G401.6 (cell line): ENCODE measurements around the gene MOBP.
A peak's percentile ranks its signal among the peaks of the same experiment; 100 is the strongest.
"Not testable (repeated sequence)": the region's sequence is repeated elsewhere in the genome, so short reads cannot be mapped to it uniquely, and the experiment has no call there.

Experiments used
- FAIRE-seq: peaks from 2 replicates; lab custom pipeline; 2012; peaks lifted over from hg19 to GRCh38; lab: Jason Lieb, UNC

MOBP gene

DNA sequence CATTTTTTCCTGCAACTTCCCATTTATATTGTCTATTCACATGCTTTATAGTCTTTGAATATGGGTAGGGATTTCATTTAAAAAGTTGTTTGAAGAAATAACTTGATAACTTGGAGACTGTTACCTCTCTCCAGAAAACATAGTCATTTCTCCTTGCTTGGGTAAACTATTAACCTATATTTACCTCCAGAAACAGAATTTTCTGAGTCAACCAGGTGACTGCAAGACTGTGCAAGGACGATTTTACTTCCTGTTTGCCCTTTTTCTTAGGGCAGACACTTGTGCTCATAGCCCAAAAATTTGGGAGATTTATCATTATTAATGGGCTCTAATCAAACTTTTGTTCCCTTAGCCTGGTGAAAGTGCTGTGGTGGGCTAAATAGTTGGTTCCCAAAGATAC is 14.3 kb upstream of the MOBP start:
- no peak for FAIRE-seq

DNA sequence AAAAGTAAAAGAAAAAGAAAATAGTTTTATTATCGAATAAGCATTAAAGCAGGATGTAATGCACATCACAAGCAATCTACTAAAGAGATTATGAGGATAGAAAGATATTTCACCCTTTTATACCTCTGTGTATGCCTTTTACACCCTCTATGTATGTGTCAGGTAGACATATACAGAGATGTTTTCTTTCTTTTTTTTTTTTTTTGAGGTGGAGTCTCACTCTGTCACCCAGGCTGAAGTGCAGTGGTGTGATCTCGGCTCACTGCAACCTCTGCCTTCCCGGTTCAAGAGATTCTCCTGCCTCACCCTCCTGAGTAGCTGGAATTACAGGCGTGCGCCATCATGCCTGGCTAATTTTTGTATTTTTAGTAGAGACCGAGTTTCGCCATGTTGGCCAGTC is 13.6 kb upstream of the MOBP start:
- FAIRE-seq = not testable (repeated sequence)

DNA sequence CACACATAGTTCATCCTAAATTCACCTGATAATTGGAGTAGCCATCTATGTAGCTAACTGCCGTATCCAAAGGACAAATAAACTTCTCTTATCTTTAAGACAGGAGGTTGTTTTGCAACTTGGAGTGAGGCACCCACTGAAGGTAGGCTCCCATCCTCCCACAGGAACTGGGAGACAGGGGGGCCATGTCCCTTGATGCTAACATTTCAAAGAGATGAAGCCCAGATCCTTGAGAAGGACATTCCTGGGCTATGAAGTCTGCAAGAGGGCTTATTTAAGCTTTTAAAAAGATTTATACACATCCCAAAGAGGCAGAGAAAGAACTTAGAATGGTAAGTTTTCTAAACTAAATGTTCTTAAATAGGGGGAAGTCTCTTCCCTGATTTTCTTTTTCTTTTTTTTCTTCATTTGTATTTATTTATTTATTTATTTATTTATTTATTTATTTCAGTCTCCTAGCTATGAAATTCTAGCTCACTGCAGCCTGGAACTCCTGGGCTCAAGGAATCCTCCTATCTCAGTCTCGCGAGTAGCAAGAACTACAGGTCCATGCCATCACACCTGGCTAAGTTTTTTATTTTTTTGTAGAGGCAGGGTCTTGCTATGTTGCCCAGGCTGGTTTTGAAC is 12.8 kb upstream of the MOBP start:
- FAIRE-seq = no peak

DNA sequence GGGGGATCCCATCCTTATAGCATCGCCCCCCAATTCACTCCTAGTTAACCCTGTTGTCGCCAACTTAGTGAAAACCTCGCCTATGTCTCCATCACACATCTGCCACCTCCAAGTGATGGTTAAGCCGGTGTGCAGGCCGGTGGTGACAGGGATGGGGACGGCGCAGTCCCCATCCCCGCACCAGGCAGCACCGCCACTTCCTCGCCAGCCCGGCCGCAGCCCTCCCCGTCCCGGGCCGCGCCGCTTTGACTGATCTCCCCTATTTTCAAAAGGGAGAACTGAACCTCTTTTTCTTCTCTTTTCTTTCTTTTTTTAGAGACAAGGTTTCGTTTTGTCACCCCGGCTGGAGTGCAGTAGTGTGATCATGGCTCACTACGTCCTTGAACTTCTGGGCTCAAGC is 11.3 kb upstream of the MOBP start:
- no peak for FAIRE-seq

DNA sequence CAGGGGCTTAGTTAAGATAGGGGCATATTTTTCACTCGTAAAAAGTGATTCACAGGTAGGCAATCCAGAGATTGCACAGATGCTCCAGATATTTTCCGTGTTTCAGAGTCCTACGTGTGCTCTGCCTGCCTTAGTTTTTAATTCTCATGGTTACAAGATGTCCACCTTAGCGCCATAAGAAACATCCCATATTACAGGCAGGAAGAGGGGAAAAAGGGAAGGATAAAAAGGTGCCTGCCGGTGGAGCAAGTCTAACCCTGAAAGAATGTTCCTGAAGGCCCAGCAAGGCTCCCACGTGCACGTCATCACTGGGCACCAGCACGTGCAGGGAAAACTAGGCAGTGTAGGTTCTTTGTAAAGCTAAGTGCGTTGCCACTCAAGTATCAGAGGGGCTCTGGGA is 10.1 kb upstream of the MOBP start:
- no peak for FAIRE-seq

DNA sequence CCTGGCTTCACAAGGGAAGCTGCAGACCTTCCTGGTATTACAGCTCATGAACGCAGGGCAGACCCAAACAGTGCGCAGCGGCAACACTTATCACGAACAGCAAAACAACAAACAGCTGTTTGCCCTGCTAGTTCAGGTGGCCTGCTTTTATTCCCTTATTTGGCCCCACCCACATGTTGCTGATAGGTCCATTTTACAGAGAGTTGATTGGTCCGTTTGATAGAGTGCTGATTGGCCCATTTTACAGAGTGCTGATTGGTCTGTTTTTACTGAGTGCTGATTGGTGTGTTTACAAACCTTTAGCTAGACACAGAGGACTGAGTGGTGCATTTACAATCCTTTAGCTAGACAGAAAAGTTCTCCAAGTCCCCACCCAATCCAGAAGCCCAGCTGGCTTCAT is 8.9 kb upstream of the MOBP start:
- FAIRE-seq = not testable (repeated sequence)

DNA sequence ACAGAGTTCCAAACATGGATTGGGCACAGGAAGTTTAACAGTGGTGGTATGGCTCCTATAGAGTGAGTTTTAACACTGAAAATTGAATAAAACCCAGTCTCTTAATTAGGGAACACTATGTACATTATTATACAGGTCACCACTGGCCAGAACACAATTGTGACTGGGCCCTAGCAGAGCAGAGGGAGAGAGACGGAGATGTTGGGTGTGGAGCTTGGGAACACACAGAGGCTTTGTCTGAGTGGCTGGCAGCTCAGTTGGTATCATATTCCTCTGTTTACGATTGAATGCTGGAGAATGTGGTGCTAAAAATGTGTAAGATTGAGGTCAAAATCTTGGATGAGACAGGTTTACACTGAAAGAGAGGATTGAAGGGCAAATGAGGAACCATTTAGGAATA is 6.8 kb upstream of the MOBP start:
- no peak for FAIRE-seq

DNA sequence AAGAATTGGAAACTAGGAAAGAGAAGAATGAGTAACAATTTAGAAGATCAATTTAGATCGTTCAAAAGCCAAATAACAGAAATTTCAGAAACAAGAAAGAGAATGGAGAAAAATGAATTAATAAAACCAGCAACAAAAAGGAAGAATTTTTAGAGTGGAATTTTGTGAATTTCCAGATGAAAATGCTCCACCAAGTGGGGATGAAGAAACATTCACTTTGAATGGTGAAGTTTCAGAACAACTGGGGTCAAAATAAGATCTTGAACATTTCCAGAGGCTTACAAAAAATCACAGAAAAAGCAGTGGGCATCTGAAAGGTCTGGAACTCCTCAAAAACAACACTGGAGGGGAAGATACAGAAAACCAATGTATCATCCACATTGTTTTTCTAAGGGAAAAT is 4.2 kb upstream of the MOBP start:
- no peak for FAIRE-seq

DNA sequence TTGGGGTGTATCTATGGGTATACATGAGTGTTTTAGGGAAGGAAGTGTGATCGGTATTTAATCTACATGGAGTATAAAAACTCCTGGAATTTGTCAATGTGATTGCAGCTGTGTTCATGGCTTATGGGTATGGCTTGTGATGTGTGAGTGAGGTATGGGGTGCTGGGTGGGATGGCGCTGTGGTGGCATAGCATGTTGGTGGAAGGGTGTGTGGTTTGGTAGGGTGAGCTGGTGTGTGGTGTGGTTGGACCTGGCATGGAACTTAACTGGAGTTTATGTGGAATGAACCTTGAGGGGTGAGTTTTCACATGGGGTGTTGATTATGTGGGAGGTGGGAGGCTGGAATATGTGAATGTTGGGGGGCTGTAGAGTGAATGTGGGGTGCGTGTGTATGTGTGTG is 492 bp upstream of the MOBP start:
- no peak for FAIRE-seq

DNA sequence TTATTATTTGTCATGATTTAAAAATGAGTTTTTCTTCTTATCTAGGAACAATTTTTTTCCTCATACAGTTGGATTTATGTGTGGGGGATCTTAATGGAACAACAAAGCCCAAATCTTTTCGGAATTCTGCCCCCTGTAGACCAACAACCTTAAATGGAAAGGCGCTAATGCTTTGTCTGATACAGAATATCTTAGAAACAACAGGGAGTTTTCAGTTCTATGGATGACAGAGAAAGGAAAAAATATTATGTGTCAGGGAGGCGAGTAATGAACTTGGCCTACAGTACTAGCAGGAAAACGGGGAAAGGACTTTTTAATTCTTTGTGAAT is 592 bp downstream of the MOBP start:
- no peak for FAIRE-seq

DNA sequence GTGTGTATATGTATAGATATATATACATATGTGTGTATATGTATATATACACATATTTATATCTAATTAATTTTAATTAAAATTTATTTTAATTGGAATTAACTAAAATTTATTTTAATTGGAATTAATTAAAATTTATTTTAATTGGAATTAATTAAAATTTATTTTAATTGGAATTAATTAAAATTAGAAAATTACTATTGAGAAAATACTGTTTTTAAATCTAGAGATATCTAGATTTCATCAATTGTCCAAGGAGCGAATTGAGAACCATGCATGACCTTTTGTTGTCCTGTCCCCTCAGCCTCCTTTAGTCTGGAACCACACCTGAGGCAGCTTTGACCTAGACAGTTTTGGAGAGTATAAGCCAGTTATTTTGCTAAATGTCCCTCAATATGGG is 1.8 kb downstream of the MOBP start:
- FAIRE-seq = peak; percentile 99

DNA sequence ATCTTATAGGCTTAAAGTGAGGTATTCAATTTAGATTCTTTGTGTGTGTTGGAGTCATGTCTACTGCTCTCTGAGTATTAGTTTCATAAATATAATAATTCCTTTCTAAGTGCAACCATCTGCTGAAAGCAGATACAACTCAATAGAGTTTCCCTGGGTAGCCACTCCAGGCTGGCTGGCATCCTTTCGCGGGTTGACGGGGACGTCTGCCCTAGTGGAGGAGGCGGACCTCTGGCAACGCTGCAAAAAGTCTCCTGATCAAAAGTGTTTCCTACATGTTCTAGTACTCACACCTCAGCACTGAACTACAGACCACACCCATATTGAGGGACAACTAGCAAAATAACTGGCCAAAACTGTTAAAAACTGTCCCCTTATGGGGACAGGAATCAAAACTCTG is 2.5 kb downstream of the MOBP start:
- FAIRE-seq = no peak

DNA sequence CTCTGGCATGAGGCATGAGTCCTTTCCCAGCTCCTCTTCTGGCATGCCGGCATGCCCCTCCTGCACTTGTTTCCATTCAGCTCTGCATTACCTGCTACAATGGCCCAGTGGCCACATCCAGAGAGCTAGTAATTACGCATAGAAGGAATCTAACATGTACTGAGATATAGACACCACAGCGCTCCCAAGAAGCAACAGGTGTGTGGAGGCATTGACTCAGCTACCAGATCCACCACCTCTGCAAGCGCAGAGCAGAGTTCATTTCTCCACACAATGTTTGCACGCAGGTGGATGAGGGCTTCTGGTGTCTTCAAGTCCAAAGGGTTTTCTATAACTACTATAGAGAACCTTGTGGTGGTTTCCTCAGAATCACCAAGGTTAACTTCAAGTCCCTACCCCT is 4.2 kb downstream of the MOBP start:
- no peak for FAIRE-seq

DNA sequence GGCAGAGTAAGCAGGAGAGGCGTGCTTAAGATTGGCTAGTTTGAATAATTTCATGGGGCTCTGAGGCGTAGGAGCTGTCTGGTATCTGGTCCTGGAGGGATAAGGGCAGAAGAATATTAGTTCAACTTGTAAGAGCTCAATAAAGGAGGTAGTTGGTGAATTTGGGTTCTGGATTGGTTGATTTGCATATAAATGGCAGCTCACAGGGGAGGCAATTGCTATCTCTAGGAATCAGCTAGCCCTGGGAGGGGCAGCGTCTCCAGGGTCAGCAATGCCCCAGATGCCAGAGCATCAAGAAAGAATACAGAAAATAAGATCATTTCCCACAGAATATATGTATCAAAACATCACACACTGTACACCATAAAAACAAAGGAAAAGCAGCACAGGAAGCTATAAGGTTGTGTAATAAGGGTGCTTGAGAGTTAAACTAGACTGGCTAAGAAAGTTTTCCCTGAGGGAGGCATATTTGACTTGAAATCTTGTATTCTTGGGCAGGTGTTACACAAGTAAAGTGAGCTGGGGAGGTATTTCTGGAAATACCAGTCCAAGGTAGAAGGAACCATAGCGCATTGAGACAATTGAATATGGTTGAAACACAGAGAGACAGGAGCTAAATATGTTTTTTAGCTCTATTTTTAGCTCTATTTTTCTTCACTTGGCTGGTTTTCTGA is 6.1 kb downstream of the MOBP start:
- FAIRE-seq = no peak

DNA sequence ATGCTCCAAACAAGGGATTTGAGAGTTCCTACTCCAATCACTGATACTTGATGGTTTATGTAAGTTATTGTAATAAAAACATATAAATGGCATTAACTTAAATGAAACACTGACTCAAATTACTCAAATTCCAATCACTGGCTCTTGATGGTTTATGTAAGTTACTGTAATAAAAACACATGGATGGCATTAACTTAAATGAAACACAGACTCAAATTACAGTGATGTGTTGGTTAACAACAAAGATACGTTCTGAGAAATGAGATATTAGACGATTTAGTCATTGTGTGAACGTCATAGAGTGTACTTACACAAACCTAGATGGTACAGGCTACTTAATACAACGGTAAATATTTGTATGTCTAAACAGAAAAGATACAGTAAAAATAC is 6.6 kb downstream of the MOBP start:
- no peak for FAIRE-seq

DNA sequence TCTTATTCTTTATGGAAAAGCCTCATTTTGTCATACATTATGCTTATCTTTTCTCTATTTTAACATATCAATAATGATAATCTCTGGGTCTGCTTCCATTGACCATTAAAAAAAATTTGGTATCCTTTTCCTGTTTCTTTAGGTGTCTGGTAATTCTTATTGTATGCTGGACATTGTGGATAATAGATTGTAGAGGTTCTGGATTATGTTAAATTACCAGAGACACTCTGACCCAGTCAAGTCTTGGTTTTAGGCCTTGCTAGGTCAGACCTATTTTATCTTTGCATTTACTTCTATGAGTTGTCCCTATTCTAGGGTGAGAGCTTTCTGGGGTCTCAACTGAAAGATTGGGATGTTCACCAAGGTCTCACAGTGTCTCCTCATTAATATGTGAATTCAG is 9.3 kb downstream of the MOBP start:
- FAIRE-seq = no peak

DNA sequence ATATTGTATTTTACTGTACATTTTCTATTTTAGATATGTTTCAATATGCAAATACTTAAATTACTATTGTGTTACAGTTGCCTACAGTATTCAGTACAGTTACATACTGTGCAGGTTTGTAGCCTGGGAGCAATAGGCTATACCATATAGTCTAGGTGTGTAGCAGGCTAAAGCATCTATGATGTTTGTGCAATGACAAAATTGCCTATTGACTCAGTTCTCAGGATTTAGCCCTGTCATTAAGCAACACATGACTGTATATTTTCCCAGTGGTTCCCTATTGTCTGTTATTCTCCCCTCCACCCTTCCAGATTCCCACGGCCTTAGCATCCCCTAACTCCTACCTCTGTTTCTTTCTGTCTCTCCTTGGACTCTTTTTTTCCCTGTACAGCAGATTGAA is 10.7 kb downstream of the MOBP start:
- FAIRE-seq = no peak

DNA sequence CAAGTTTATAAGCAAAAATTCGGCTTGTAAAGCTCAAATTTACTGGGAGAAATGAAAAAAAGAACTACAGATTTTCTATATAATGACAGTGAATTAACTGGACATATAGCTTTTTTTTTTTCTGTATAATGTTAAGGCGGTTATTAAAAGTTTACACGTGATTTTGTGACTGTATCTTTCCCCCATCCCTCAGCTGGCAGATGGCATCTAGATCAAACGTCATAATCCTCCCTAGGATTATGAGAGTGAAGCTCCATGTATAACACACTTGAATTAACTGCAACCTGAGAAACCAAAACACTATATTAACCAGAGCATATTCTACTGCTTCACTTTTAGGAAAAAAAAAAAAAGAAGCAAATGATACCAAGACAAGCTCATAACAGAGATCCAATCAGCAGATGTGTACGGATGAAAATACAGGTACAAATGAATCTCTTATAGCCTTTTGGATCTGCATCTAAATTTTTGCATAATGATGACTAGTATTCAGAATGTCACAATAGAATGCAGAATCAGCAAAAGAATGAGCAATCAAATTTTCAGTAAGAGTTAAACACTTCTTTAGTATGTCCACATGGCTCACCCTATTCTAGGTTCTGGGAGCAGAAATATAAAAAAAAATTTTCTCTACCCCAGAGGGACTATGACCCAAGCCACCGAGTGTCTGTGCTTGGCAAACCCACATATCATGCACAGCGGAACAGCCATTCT is 12.4 kb downstream of the MOBP start:
- no peak for FAIRE-seq

DNA sequence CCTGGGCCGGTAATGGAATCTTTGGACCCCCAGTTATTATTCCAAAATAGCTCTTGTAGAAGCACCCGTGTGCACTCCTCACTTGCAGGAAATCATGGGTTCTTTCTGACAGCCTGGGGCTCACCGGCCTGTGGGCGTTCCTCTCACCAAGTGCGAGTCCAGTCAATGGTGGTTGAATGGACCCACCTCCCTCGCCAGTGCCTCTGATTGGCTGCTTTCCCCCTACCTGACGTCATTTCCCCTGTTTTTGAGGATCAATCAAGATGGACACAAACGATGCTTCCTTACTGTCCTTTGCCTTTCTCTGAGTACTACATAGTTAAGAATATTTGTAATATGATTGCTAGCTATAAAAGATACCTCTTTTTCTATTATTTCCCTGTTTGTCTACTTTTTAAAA is 18.1 kb downstream of the MOBP start:
- no peak for FAIRE-seq

DNA sequence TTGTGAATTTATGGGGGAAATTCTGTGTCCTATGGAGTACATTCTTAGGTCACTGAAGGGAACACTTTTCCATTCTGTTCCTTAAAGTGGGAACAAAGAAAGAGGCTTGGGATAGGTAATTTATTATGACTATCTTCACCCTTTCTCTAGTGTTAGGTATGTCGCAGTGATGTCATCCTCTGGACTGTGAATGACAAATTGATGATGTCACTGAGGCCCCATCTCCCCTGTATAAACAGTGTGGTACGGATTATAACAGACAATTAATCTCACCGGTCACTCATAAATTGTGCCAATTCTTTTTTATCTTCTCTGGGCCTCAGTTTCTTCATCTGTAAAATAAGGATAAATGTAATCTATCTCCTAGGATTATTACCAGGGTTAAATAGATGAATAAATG is 23.5 kb downstream of the MOBP start:
- FAIRE-seq = no peak

DNA sequence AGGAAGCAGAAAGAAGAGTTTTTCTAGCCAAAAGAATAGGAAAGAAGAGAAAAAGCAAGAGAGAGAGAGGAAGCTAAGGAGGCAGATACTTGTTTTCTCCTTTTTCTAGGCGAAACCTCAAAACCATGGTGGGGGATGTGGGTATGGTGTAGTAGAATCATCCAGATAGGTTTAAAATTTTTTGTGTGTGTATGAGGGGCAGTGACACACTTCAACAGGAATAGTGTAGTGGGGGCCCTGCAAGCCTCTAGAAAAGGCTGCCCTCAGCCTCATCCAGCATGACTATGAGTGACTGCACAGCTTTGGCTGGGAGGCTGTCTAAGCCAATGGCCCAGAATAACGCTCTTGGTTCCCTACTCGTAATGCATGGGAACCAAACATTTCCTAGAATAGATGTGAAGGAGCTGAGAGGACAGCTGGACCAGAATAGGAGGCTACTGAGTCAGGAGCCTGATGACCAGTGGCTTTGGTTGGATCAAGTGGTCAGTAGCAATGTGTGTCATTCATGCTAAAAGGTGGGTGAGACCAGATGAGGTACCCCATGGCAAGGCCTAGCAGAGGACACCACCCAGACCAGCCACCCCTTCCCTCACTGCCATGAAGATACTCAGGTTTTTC is 24.4 kb downstream of the MOBP start:
- FAIRE-seq = no peak

DNA sequence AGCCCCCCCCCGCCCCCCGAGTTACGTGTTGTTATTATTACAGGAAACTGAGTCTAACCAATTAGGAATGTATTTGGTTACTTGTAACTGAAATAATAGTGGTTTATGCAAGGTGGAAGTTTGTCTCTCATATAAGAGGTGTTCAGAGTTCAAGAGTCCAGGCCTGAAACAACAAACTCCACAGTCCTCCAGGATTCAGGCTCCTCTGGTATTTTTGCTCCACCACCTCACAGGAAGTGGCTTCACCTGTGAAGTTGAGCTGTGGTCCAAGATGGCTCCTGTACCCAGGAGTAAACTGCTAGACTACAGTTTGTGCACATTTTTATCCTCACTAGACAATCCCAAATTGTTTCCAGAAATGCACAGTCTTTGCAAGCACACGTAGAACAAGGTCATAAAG is 27.3 kb downstream of the MOBP start:
- FAIRE-seq = no peak

DNA sequence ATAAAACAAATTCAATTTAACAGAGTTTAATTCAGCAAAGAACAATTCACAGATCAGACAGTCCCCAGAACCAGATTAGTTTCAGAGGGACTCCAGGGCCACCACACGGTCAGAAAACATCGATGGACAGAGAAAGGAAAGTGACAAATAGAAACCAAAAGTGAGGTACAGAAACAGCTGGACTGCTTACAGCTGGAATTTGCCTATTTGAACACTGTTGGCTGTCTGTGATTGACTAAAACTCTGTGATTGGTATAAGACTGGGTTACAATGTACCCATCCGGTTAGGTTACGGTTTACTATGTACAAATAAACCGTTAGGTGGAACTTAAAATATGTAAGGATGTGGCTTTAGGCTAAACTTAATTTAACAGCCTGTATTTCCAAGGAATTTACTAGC is 30.3 kb downstream of the MOBP start:
- no peak for FAIRE-seq
